HG03060 (cell line): Measurements from ENCODE around the gene KMT2E.

Experiments used
- ATAC-seq: cut with Tn5 transposase; IDR thresholded peaks from one replicate; pipeline ENCODE4 v1.9.1; 2021; ENCODE audit warnings: low read depth, moderate number of reproducible peaks; ENCODE audit not compliant: unreplicated experiment

Gene KMT2E

DNA sequence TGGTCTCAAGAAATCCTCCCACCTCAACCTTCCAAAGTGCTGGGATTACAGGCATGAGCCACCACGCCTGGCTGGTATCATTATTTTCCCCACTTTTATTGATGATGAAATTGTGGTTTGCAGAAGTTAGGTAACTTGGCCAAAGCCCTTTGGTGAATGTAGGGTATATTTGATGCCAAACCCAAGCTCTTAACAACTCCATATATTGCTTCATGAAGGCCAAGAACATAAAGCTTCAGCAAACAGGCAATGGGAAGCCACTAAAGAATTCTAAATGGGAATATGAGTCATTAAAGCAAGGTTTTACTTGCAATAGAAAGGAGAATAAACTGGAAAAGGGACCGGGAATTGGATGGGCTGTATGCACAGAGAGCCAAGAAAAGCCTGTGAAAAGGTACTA is 142.7 kb downstream of the KMT2E start:
- no peak for ATAC-seq

DNA sequence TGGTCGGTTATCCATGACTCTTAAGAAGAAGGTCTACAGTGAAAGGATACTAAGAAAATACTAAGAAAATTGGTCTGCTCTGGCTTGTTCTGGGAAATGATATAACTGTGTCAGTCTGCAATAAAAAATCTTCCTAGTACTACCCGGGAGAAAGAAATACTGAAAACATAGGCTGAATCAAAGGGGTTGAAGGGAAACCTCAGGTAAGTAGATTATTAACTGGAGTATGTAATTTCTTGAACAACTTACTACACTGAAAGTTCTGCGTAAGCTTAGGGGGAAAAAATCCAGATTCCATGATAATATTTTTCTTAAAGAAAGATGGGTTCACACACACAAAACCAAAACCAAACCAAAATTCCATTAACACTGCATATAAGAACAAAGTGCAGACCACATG is 143.3 kb downstream of the KMT2E start:
- no peak for ATAC-seq

DNA sequence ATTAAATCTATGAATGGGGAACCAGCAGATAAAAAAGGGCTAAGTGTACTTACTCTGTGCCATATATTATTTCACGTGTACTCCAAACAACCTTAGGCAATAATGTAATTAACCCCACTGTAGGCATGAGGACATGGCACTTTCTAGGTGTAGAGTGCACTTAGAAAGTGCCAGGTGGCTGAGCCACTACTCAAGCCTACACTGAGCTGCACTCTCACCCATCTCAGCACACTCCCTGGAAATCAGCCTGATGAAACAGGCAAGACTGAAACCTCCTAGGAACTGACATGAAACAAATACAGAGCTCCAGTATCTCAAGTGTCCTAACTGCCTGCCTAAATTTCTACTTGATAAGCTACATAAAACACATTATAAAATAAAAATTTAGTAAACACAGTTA is 147.4 kb downstream of the KMT2E start:
- no peak for ATAC-seq
